Endothelial cell of umbilical vein (primary cell): Measurements from ENCODE around the gene CBX6.

Experiments
- CTCF ChIP-seq, 2 donors: IDR thresholded peaks; 1 replicate in 1 of 2; 2 replicates in 1 of 2; pipeline ENCODE4 v1.5.1; 2011; ENCODE audit warnings: low read length in 2 of 2, mild to moderate bottlenecking in 2 of 2, moderate library complexity in 2 of 2, control low read depth in 1 of 2, inconsistent platforms in 1 of 2, low read depth in 1 of 2; ENCODE audit not compliant: insufficient read depth in 1 of 2; ENCODE audit errors: extremely low read depth in 1 of 2
- POLR2AphosphoS5 ChIP-seq: IDR thresholded peaks from 2 replicates; pipeline ENCODE4 v1.6.1; 2012; ENCODE audit warnings: low read depth, mild to moderate bottlenecking, control low read depth, low read length, moderate library complexity; ENCODE audit not compliant: insufficient read depth

- TF ChIP-seq POLR2AphosphoS5 (no peak), CTCF (IDR thresholded peaks at IDR 0.05; ENCODE audit: extremely low read depth in 1 of 2, insufficient read depth in 1 of 2, low read depth in 1 of 2, low read length in 2 of 2) (no peak)
Measured at GRCh38 chr22:38869663-38870062, 2.4 kb downstream of the CBX6 start.
